HG02943 (cell line): Measurements from ENCODE around the gene VARS1.
A peak's percentile ranks its signal among the peaks of the same experiment; 100 is the strongest.
"Not testable (repeated sequence)": the region's sequence is repeated elsewhere in the genome, so short reads cannot be mapped to it uniquely, and the experiment has no call there.

ENCODE experiments used
- ATAC-seq: cut with Tn5 transposase; IDR thresholded peaks from one replicate; pipeline ENCODE4 v1.9.1; 2021; ENCODE audit warnings: mild to moderate bottlenecking, low read depth, moderate library complexity; ENCODE audit not compliant: unreplicated experiment

VARS1 gene

DNA sequence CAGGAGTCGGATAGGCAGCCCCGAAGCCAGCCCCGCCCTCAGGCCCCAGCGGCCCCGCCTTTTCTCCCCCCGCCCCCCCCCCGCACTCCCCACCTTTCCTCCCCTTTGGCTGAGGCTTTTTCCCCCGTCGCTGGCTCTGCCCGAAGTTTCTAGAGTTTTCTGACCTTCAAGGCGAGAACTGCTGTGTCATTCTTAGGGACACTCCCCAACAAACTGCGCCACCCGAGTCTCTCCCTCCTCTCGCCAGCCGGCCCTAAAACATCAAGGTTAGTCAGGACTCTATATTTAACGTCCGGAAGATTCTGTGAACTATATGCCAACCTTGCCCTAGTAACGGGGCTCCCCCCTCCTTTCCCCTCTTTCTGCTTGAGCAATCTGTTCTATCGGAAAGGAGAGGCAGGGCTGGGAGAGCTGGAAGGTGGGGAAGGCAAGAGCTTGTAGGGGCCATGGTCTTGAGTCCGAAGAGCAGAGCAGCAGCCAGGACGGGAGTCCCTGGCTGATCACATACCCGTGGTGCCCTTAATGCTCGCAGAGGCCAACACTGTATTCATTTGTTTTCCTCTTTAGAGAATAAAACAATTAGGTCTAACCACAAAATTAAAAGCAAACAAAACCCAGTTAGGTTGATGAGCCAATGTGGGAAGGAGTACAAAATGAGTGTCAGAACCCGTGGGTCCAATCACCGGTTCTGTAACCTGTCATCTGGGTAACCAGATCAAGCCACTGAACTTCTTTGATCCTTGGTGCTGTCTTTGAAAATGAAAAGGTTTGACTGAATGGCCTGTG is 26.7 kb upstream of the VARS1 start:
- no peak for ATAC-seq

GRCh38 chr6:31821301-31822035 is 25.9 kb upstream of the VARS1 start:
- ATAC-seq: no peak

DNA sequence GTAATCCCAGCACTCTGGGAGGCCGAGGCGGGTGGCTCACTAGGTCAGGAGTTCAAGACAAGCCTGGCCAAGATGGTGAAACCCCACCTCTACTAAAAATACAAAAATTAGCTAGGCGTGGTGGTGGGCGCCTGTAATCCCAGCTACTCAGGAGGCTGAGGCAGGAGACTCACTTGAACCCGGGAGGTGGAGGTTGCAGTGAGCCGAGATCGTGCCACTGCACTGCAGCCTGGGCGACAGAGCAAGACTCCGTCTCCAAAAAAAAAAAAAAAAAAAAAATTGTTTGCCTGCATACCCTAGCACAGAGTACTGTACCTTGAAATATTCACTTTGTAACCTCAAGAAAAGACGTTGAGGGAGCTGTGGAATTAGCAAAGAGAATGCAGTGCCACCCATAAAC is 24.8 kb upstream of the VARS1 start:
- ATAC-seq: not testable (repeated sequence)

- ATAC-seq: no peak
Observed at GRCh38 chr6:31819871-31820299, 24.3 kb upstream of the VARS1 start.

DNA sequence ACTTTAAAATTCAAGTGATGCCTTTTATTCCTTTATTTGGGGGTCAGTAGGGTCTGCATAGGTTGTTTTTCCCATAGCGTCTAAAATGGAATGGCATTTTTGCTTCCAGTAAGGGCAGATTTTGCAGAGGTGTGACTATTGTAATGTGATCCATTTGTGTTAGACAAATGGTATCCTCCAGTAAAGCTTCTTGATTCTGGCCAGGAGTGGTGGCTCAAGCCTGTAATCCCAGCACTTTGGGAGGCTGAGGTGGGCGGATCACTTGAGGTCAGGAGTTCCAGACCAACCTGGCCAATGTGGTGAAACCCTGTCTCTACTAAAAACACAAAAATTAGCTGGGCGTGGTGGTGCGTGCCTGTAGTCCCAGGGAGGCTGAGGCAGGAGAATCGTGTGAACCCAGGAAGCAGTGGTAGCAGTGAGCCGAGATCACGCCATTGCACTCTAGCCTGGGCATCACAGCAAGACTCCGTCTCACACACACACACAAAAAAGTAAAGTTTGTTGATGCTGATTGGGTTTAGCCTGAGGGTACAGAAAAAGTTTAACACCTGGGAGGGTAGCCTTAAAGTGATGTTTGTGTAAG is 22.5 kb upstream of the VARS1 start:
- ATAC-seq: not testable (repeated sequence)

GRCh38 chr6:31817133-31817928 is 21.8 kb upstream of the VARS1 start:
- ATAC-seq: not testable (repeated sequence)

GRCh38 chr6:31815025-31815838 is 19.7 kb upstream of the VARS1 start, which contains the start of the genes HSPA1A and HSPA1L:
Gene HSPA1A (plus strand): TSS chr6:31815543. CDS start chr6:31815757, 214 bp downstream.
Gene HSPA1L (minus strand): TSS chr6:31815283. CDS start chr6:31811972, 3,311 bp downstream.
- ATAC-seq: no peak

DNA sequence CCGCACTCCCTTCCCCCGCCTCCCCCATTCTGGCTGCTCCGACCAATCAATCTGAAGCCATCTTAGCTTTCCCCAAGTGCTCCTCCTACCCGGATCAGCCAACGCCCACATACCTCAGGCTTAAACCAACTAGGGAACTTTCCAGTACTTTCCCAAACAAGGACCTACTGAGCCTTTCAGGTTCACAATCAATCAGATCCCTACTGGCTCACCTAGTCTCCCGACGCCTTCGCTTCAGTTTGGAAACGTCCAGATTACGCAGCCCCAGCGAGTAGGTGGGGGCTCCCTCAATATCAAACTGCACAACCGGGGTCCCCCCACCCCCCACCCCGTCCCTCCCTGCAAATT is 19.1 kb upstream of the VARS1 start:
- ATAC-seq: no peak

DNA sequence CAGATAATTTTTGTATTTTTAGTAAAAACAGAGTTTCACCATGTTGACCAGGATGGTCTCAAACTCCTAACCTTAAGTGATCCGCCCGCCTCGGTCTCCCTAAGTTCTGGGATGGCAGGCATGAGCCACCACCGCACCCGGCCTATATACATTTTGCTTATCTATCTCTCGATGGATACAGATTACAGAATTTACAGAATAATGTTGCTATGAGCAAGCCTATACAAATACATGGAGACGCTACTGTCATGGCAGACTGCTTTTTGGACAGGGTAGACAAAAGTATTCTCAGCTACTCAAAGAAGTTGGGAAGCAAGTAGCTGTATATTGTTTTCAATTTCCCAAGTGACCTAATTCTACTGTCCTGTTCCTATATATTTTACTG is 17.9 kb upstream of the VARS1 start:
- no peak for ATAC-seq

- no peak for ATAC-seq
Observed at GRCh38 chr6:31811645-31812044, 16.1 kb upstream of the VARS1 start.

DNA sequence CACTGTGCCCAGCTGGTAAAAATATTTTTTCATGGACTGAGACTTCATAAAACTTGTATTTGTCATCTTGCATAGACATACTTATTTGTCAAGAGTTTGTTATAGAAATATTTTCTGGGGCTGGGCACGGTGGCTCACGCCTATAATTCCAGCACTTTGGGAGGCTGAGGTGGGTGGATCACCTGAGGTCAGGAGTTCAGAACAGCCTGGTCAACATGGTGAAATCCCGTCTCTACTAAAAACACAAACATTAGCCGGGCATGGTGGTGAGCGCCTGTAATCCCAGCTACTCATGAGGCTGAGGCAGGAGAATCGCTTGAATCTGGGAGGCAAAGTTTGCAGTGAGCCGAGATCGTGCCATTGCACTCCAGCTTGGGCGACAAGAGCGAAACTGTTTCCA is 13.0 kb upstream of the VARS1 start:
- not testable (repeated sequence) for ATAC-seq

- ATAC-seq: peak; percentile 88
Observed at GRCh38 chr6:31806470-31807272, 11.1 kb upstream of the VARS1 start, which contains the start of gene LSM2. Gene LSM2 (minus strand): TSS chr6:31806966. CDS start chr6:31806757, 209 bp downstream.

DNA sequence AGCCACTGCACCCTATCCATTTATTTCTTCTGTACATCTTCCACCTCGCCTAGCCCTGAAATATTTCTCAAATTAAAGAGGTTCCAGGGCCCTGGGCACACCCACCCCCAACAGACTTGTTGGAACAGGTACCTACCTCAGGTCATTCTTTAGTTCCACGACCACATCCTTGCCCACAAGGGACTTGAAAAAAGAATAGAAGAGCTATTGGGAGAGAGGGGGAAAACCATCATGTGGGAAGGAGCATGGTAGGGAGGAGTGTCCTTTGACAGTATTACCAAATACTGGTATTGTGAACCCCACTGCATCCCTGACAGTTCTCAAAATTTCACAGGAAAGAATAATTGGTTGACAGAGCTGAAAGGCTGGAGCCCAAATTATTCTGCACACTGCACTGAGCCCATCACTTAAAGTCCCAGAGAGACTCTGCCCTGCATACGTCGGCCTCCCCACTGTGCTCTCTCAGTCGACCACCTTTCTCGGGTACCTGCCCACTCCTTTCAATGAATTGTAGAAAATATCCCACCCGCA is 10.5 kb upstream of the VARS1 start:
- peak; percentile 20 for ATAC-seq

GRCh38 chr6:31801031-31801927 is 5.7 kb upstream of the VARS1 start:
- ATAC-seq: not testable (repeated sequence)

DNA sequence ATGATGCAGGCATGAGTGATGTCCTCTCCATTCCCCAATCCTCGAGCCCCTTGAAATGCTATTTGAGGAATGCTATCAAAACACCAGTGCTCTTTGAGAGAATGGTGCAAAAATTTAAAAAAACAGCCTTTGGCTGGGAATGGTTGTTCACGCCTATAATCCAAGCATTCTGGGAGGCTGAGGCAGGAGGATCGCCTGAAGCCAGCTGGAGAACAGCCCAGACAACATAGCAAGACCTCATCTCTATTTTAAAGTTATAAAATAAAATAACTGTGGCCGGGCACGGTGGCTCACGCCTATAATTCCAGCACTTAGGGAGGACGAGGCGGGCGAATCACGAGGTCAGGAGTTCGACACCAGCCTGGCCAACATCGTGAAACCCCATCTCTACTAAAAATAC is 4.2 kb upstream of the VARS1 start:
- no peak for ATAC-seq

DNA sequence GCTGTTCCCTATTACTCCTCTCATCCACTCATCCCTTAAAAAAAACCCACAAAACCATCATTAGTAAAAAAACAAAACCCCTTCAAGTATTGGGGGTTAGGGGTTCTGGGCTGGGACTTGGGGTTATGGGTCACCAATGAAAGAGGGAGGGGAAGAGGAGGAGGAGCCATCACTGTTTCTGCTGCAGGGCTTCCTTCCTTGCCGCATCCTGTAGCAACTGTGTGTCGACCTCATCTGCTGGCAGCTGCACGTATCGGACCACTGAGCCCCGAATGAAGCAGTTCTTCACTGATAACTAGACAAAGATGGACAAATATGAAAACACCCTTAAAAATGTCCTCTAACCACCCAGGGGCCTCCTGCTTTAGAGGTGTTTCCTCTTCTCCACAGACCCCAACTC is 2.0 kb upstream of the VARS1 start:
- ATAC-seq: no peak

- ATAC-seq: no peak
Observed at GRCh38 chr6:31796993-31797385, 1.4 kb upstream of the VARS1 start.
